Muscle of leg (tissue), 9 donors: ENCODE results near the gene FBXW7. TPM values are rescaled to one million over a fixed set of nuclear protein-coding genes. Genes with fewer than 3 reads are reported as not detected.

Experiments used
- polyA plus RNA-seq, 8 donors: library from polyadenylated mRNA; unstranded; fragments of 120-200 nt; gene quantifications; one replicate each; pipeline versions ENCODE4 v1.2.1 to v1.2.3, GENCODE V29; 2013; ENCODE audit warnings: inconsistent platforms in 1 of 8, low replicate concordance in 1 of 8; ENCODE audit not compliant: insufficient read length in 8 of 8, insufficient read depth in 1 of 8
- total RNA-seq: library from RNA; stranded (reverse); fragments of 120-200 nt; gene quantifications from one replicate; pipeline ENCODE4 v1.2.4, GENCODE V29; 2013

Gene FBXW7
- total and polyA plus RNA-seq, 9 donors: 18.9 to 73.7 (median 24.6) TPM

Other genes starting within 250 kb of the FBXW7 start
- 0.66 TPM for gene TMEM154, start 143.9 kb upstream of the FBXW7 start, total RNA-seq
- gene TMEM154, start 143.9 kb upstream of the FBXW7 start, polyA plus RNA-seq: 1 to 10 TPM in 2 of 8 donors, under 1 TPM in 6; 0.15 to 1.9 (median 0.86) TPM
- 4.4 TPM for gene TIGD4, start 243.6 kb upstream of the FBXW7 start, total RNA-seq
- gene TIGD4, start 243.6 kb upstream of the FBXW7 start, polyA plus RNA-seq: 1 to 10 TPM; 1.3 to 8.8 (median 3.2) TPM
- 22.1 TPM for gene ARFIP1, start 243.9 kb upstream of the FBXW7 start, total RNA-seq
- gene ARFIP1, start 243.9 kb upstream of the FBXW7 start, polyA plus RNA-seq: 10 to 100 TPM; 17.1 to 30.4 (median 20.8) TPM